Stimulated activated naive CD4-positive, alpha-beta T cell (primary cell): ENCODE measurements around the gene GPT2.
"Not testable (repeated sequence)": the region's sequence is repeated elsewhere in the genome, so short reads cannot be mapped to it uniquely, and the experiment has no call there.

Experiments
- DNase-seq, 6 experiments: peaks; one replicate each; lab custom pipeline; 2025; lab: John Stamatoyannopoulos, UW

Gene GPT2

DNA sequence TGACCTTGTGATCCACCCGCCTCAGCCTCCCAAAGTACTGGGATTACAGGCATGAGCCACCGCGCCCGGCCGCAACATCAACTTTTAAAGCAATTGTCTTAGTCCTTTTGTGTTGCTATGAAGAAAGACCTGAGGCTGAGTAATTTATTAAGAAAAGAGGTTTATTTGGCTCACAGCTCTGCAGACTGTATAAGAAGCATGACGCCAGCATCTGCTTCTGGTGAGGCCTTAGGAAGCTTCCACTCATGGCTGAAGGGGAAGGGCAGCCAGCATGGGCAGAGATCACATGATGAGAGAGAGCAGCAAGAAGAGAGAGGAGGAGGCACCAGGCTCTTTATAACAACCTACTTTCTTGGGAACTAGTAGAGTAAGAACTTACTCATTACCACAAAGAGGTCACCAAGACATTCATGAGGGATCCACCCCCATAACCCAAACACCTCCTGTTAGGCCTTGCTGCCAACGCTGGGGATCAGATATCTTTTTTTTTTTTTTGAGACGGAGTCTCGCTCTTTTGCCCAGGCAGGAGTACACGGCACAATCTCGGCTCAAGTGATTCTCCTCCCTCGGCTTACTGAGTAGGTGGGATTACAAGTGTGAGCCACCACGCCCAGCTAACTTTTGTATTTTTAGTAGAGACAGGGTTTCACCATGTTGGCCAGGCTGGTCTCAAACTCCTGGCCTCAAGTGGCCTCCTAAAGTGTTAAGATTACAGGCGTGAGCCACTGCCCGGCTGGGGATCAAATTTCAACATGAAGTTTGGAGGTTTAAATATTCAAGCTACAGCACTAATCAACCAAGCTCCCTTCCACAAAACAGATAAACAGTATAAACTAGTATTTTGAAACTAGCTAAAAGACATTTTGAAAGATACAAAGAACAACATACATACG, 21.4 kb upstream of the GPT2 start:
- no peak for DNase-seq

DNA sequence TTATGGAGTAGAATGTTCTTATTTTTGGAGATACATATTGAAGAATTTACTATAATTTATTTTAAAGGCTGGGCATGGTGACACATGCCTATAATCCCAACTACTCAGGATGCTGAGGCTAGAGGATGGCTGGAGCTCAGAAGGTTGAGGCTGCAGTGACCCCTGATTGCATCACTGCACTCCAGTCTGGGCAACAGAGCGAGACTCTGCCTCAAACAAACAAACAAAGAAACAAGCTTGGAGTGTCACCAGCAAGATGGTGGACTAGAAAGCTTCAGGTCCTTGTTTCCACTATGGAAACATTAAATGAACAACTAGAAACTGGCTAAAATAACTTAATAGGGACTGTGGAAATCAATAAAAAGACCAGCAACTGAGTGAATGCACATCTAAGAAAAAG, 17.9 kb upstream of the GPT2 start:
- no peak for DNase-seq

DNA sequence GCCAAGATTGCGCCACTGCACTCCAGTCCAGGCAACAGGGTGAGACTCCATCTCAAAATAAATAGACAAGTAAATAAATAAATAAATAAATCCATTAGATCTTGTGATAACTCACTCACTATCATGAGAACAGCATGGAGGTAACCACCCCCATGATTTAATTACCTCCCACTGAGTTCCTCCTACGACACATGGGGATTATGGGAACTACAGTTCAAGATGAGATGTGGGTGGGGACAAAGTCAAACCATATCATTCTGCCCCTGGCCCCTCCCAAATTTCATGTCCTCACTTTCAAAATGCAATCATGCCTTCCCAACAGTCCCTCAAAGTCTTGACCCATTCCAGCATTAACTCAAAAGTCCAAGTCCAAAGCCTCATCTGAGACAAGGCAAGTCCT, 16.7 kb upstream of the GPT2 start:
- DNase-seq, result not testable (repeated sequence)

DNA sequence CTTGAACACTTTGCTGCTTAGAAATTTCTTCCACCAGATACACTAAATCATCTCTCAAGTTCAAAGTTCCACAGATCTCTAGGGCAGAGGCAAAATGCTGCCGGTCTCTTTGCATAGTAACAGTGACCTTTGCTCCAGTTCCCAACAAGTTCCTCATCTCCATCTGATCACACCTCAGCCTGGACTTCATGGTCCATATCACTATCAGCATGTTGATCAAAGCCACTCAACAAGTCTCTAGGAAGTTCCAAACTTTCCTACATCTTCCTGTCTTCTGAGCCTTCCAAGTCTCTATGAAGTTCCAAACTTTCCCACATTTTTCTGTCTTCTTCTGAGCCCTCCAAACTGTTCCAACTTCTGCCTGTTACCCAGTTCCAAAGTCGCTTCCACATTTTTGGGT, 15.3 kb upstream of the GPT2 start:
- not testable (repeated sequence) for DNase-seq

DNA sequence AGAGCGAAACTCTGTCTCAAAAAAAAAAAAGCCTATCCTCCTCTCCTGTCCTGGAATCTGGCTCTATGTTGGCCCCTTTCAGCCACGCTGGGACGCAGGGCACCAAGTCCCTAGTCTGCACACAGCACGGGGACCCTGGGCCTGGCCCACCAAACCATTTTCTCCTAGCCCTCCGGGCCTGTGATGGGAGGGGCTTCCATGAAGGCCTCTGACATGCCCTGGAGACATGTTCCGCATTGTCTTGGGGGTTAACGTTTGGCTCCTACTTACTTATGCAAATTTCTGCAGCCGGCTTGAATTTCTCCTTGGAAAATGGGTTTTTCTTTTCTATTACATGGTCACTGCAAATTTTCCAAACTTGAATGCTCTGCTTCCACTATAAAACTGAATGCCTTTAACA, 12.6 kb upstream of the GPT2 start:
- no peak for DNase-seq

DNA sequence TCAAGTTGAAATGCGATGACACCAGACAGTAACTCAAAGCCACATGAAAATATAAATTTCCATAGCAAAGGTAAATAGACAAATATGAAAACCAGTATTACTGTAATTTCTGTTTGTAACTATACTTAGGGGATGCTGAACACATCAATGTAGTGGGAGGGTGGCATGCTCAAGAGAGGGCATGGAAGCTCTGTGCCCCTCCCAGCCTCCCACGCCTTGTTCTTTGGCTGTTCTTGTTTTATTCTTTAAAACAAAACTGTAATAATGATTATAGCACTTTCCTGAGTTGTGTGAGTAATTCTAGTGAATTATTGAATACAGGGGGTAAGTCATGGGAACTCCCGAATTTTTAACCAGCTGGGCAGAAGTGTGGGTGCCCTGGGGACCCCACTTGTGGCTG, 11.0 kb upstream of the GPT2 start:
- no peak for DNase-seq

DNA sequence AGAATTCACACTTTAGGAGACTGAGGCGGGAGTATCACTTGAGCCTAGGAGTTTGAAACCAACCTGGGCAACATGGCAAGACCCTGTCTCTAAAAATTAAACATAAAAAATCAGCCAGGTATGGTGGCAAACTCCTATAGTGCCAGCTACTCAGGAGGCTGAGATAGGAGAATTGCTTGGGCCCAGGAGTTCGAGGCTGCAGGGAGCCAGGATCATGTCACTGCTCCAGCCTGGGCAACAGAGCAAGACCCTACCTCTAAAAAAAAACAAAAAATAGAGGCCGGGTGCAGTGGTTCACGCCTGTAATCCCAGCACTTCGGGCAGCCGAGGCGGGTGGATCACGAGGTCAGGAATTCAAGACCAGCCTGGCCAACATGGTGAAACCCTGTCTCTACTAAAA, 8.9 kb upstream of the GPT2 start:
- DNase-seq, result no peak

DNA sequence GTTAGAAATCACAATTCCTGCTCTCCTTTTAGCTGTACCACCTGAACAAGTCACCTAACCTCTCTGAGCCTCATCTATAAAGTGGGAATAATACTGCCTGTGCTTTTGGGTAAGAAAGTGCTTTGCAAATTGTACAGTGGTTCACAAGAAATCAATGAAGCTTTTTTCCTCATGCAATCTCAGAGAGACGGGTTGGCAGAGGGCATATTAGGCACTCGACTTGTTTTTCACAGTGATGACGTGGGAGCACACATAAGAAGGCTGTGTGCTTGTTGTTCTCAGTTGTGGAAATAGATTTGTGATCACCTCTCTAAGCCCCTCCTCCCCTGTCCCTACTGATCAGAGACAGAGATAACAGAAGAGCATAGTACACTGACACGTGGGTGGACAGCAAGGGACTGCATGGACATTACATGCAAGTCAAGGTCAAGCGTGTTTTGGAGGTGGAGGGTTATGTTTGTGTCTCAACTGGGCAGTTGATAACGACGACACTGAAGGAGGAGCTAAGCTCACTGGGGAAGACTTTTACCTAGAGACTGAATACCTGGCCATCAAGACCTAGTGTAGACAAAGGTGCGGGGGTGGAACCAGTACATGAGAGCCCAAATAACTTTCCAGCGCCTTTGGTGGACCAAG, 1.7 kb upstream of the GPT2 start:
- DNase-seq, result no peak

DNA sequence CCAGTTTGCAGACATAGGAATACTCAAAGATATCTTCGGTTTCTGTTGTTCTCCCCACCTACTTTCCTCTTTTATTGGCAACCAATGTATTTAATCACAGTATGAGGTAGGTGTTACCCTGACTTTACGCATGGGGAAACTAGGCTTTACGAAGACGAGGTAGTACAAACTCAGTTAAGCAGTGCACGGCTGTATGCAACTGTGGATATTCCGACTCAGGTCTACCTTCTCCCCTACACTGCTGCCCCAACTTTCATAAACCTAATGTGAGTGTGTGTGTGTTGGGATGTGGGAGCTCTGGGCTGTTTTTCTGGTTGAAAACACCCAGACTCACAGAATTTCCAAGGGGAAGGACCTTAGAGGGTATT, 1.2 kb upstream of the GPT2 start:
- no peak for DNase-seq

DNA sequence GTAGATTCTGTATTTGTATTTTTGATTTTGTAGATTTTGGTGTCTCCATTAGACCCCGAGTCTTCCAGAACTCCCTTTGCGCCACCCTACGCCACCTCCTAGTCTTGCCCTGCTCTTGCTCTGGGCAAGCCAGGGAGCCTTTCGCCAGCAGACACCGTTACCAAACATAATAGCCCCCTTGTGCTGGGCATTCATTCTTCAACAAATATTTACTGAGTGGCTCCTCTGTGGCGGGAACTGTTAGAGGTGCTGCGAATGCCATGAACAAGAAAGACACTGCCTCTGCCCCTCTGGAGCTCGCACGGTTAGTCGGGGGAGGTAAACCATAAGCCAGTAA, 841 bp upstream of the GPT2 start:
- no peak for DNase-seq

DNA sequence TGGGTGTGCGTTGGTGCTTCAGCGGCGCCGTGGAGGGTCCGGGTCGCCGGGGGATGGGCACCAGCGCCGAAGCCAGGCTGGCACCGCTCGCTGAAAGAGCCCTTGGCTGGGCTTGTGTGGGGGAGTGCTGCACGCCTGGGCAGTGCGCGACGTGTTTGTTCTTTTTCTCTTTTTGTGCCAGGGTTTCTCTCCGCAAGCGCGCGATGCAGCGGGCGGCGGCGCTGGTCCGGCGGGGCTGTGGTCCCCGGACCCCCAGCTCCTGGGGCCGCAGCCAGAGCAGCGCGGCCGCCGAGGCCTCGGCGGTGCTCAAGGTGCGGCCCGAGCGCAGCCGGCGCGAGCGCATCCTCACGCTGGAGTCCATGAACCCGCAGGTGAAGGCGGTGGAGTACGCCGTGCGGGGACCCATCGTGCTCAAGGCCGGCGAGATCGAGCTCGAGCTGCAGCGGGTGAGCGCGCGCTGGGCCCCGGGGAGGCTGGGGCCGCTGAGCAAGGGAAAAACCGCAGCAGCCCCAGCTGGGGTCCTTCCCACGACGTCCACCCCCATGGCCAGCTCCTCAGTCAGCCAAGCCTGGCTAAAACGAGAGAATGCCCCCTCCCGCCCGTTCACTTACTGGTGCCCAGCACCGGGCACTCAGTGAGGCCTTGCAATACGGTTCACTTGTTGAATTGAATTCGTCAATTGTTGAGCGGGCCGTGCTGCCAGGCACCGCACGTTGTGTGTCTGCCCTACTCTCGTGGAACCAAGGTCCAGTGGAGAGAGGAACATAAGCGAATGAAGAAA, 541 bp downstream of the GPT2 start:
- DNase-seq, result peak in 1 of 6 experiments; percentile 14

DNA sequence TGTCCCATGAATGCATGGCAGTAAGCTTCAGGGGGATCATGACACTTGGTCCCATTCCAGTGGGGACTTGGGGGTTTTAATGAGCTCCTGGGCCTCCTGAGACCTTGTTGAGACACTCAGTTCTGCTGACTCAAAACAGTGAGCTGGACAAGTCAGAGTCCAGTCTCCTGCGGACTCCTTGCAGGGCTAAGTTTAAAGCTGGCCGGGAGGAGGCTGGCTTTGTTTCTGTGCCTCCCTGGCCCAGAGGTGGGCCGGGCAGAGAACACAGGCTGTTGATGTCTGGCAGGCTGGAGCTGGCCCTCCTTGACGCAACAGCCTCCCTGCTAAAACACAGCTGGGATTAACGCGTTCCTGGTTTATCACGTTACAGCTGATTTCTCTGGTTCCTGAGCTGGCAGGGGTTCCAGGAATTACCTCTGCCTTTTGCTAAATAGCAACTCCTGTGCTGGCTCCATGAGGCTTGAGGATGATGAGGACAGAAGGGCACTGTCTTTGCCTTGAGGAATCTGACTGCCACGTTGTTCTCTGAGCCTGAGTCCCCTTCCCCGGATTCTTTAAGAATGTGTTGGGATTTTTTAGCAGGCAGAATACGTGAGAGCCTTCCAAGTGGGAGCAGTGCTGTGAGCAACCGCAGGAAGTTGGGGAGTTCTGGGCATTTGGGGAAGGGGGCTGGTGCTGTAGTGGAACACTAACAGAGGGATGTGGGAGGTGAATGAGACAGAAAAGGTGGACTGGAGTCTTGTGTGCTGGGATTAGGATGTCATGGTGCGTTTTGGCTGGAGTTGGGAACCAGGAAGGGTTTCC, 2.0 kb downstream of the GPT2 start:
- DNase-seq, result no peak

DNA sequence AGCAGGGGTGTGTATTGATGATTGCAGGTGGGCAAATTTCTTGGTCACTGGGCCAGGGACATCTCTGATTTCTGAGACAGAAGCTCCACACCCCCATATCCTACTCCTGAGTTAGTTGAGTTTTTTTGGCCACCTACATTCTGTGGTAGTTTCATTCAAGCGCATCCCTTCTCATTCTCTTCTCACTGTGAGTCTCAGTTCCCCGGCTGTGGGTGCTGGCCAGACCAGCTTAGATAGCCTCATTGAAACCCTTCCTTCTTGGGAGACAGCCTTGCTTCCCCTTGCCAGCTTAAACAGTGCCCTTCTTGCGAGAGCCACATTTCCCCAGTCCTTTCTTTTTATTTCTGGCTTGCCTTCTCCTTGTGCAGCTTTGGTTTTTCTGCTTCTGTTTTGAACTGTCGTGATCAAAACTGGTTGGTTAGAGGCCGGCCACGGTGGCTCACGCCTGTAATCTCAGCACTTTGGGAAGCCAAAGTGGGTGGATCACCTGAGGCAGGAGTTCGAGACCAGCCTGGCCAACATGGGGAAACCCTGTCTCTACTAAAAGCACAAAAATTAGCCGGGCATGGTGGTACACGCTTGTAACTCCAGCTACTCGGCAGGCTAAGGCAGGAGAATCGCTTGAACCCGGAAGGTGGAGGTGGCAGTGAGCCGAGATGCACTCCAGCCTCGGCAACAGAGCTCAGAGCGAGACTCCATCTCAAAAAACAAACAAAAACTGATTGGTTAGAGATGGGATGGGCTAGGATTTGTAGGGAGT, 2.8 kb downstream of the GPT2 start:
- DNase-seq, result no peak

DNA sequence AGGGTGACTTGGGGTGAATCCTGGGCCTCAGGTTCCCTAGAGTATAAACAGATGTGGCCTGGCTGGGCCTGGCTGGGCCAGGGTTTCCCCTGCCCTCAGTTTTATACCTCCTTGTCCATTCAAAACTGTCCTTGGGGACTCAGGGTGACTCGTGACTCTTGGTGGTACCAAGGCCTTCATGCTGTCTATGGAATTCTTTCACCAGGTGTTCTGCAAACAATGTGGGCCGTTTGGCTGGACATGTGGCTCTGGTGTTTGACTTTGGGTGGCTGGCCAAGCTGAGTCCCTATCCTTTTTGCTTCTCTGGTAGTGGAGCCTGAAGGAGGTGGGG, 3.3 kb downstream of the GPT2 start:
- DNase-seq, result no peak

DNA sequence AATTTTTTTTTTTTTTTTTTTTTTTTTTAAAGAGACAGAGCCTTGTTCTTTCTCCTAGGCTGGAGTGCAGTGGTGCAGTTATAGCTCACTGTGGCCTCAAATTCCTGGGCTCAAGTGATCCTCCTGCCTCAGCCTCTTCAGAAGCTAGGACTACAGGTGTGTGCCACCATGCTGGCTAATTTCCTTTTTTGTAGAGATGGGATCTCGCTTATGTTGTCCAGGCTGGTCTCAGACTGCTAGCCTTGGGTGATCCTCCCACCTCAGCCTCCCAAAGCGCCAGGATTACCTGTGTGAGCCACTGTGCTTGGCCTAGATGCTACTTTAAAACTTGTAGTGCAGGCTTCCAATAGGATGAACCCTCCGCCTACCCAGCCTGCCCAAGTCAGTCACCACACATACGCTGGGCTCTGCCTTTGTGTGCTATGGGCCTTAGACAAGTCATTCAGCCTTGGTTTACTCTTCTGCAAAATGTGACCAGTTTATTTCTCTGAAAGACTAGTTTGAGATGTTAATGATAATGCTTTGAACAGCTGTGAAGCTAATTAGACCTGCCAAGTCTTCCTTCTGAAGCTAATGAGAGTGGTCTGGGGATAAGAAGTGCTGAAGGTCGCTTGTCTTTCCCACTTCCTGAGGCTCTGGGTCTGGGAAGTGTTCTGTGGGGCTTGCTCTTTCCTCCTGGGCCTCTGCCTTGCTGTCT, 5.2 kb downstream of the GPT2 start:
- DNase-seq, result no peak

DNA sequence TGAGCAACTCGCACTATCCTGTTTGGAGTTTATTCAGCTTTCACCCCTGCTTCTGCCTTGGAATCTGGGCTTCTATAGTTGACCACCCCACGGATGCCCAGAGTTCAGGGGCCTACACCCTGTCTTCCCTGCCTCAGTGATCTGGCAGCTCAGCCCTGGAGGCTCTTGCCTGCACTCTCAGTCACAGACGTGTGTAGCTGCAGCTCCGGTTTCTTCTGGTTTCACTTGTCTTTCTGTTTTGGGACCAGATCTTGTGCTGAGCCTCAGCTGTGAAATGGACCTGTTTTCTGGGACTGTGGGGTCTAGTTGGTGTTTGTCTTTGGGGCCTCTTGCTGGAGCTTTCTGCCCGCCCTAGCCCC, 5.8 kb downstream of the GPT2 start:
- no peak for DNase-seq

DNA sequence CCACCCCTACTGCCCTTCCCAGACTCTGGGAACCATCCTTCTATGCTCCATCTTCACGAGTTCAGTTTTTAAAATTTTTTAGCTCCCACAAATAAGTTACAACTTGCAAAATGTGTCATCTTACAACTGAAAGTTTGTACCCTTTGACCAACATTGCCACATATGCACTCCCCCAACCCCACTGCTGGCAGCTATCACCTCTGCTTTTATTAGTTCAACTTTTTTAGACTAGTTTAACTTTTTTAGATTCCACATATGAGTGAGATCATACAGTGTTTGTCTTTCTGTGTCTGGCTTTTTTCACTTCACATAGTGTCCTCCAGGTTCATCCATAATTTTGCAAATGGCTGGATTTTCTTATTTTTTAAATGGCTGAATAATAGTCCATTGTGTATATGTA, 7.7 kb downstream of the GPT2 start:
- DNase-seq, result no peak

DNA sequence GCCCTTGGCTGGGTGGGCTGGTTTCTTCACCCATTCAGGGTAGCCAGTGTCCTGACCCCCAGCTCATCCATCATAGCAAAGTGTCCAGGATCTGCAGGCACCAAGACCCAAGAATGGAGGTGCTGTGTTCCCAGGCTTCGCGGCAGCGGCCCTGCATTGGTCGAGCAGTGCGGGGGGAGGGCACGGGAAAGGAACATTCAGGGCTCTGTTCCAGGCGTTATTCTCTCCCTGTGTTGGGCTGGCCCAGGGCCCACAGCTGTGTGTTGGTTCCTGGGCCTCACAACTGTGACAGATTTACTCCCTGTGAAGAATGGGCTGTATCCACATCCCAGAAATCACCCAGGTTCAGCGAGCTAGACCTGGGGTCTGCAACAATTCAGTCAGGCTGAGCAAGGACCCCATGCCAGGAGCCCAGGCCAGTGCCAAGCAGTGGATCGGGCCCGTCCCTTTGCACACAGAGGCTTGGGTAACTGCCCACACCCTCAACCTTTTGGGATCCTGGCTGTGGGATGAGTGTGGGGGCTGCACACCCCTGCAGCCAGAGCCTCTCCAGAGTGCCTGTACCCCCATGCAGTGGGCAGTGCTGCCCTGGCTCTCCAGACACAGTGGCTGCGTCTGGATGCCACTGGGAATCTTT, 10.0 kb downstream of the GPT2 start:
- no peak for DNase-seq

DNA sequence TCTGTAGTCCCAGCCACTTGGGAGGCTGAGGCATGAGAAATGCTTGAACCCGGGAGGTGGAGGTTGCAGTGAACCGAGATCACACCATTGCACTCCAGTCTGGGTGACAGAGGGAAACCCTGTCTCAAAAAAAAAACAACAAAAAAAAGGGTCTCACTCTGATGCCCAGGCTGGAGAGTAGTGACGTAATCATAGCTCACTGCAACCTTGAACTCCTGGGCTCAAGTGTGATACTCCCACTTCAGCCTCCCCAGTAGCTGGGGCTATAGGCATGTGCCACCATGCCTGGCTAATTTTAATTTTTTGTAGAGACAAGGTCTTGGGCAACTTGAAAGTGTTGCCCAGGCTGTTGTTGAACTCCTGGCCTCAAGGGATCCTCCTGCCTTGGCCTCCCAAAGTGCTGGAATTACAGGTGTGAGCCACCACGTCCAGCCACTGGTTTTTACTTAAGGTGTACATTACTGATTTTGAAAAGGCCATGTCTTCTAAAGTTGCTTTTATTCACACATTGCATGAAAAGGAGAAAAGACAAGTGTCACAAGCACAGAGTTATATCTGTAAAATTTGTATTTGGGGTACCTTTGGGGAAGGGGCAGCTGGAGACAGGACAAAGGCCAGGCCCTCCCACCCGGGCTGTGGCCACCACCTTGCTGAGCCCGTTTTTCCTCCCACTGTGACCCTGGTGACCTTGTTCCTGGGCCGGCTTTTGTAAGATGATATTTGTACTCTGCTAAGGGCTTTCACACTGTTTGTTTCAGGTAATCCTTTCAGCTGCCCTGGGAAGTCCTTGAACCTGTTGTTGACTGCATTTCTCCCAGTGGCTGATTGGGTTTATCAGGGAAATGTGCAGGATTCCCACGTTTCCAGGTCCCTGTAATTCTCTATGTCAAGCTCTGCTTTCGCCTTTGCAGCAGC, 11.5 kb downstream of the GPT2 start:
- DNase-seq, result no peak
